ENCODE data around the gene PCDHGA1.

Gene PCDHGA1

DNA sequence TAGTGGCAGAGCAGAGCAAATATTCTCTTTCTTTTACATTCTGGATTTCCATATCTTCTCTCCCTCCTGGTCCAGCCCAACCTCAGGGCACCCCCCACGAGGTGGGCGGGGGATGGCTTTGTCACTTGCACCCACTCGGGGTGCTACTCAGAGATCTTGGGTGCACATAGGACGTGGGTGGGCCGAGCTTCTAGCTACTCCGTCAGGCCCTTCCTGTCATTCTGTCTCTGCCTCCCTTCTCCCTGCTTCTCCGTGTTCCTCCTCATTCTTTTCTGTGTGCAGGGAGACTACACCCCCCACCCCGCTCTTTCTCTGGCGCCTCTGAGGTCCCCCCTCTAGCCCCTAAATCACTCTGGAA is 178.1 kb downstream of the PCDHGA1 start:
- DNase-seq (ENCODE audit: low read depth): no peak
- H3K4me3 ChIP-seq (ENCODE audit: low read length): no peak overlapping the region
- TF ChIP-seq, protein P1, sequence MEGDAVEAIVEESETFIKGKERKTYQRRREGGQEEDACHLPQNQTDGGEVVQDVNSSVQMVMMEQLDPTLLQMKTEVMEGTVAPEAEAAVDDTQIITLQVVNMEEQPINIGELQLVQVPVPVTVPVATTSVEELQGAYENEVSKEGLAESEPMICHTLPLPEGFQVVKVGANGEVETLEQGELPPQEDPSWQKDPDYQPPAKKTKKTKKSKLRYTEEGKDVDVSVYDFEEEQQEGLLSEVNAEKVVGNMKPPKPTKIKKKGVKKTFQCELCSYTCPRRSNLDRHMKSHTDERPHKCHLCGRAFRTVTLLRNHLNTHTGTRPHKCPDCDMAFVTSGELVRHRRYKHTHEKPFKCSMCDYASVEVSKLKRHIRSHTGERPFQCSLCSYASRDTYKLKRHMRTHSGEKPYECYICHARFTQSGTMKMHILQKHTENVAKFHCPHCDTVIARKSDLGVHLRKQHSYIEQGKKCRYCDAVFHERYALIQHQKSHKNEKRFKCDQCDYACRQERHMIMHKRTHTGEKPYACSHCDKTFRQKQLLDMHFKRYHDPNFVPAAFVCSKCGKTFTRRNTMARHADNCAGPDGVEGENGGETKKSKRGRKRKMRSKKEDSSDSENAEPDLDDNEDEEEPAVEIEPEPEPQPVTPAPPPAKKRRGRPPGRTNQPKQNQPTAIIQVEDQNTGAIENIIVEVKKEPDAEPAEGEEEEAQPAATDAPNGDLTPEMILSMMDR (conservative IDR thresholded peaks at IDR 0.05; ENCODE audit: low read depth, low read length): no peak

DNA sequence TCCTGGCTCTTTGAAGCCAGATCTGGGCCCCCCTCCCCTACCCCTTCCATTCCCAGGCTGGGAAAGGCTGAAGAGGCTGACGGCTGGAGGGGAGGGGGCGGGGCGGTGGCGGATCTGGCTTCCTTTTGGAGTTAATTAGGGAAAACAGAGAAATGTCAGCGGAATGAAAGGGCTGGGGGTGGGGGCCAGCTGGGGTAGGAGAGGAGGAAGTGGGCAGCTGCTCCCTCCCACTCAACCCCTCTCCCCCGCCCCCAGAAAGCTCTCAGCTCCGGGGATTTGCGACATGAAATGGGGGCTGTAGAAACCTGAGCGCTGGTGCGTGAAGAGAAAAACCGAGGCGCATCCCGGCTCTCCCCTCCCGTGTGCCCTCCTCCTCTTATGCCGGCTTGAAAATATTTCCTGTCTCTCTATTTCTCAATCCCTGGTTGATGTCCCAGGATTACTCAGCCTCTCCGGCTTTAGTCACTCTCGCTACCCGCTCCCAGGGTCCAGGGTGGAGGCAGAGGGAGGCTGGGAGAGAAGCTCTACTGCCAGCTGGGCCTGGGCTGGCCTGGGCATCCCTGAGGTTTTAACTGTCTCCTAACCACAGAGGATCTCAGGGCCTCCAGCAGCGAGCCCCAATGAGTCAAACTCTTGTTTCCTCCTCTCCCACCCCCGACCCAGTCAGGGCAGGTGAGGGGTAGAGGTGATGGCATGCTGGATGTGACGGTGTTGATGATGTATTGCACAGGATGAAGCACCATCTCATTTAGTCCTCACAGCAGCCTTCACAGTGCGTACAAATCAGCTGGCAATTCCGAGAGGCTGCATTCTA is 178.7 kb downstream of the PCDHGA1 start:
- peak overlapping the region; percentile 36 for H3K4me3 ChIP-seq (ENCODE audit: low read length)
- DNase-seq (ENCODE audit: low read depth): no peak
- TF ChIP-seq, protein P1 (conservative IDR thresholded peaks at IDR 0.05; ENCODE audit: low read depth, low read length): no peak

DNA sequence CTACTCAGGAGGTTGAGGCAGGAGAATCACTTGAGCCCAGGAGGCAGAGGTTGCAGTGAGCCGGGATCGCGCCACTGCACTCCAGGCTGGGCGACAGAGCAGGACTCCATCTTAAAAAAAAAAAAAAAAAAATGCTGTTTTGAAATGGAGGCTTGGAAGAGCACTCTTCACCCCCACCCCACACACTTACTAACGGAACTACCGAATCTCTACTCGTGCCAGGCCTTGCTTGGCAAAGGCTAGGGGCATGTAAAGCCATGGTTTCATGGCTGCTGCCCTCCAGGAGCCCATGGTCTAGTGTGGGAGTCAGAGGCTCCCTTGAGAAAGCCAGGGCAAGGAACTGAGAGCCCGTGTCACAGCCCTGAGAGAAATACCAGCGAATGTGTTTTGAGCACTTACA is 179.8 kb downstream of the PCDHGA1 start:
- no peak for DNase-seq (ENCODE audit: low read depth)
- TF ChIP-seq, protein P1 (conservative IDR thresholded peaks at IDR 0.05; ENCODE audit: low read depth, low read length): no peak
- no peak overlapping the region for H3K4me3 ChIP-seq (ENCODE audit: low read length)

DNA sequence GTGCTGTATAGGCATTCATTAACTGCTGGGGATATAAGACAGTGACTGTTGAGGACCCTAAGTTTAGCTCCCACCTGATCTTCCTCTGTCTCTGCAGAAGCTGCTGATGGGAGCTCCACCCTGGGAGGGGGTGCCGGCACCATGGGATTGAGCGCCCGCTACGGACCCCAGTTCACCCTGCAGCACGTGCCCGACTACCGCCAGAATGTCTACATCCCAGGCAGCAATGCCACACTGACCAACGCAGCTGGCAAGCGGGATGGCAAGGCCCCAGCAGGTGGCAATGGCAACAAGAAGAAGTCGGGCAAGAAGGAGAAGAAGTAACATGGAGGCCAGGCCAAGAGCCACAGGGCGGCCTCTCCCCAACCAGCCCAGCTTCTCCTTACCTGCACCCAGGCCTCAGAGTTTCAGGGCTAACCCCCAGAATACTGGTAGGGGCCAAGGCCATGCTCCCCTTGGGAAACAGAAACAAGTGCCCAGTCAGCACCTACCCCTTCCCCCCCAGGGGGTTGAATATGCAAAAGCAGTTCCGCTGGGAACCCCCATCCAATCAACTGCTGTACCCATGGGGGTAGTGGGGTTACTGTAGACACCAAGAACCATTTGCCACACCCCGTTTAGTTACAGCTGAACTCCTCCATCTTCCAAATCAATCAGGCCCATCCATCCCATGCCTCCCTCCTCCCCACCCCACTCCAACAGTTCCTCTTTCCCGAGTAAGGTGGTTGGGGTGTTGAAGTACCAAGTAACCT is 180.7 kb downstream of the PCDHGA1 start:
- no peak for DNase-seq (ENCODE audit: low read depth)
- TF ChIP-seq, protein P1 (conservative IDR thresholded peaks at IDR 0.05; ENCODE audit: low read depth, low read length): no peak
- H3K4me3 ChIP-seq (ENCODE audit: low read length): no peak overlapping the region

DNA sequence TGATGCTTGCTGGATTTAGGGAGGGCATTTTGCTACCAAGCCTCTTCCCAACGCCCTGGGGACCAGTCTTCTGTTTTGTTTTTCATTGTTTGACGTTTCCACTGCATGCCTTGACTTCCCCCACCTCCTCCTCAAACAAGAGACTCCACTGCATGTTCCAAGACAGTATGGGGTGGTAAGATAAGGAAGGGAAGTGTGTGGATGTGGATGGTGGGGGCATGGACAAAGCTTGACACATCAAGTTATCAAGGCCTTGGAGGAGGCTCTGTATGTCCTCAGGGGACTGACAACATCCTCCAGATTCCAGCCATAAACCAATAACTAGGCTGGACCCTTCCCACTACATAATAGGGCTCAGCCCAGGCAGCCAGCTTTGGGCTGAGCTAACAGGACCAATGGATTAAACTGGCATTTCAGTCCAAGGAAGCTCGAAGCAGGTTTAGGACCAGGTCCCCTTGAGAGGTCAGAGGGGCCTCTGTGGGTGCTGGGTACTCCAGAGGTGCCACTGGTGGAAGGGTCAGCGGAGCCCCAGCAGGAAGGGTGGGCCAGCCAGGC is 181.5 kb downstream of the PCDHGA1 start:
- no peak overlapping the region for H3K4me3 ChIP-seq (ENCODE audit: low read length)
- TF ChIP-seq, protein P1 (conservative IDR thresholded peaks at IDR 0.05; ENCODE audit: low read depth, low read length): no peak

GRCh38 chr5:141512390-141512910 is 182.1 kb downstream of the PCDHGA1 start:
- no peak for DNase-seq (ENCODE audit: low read depth)
- H3K4me3 ChIP-seq (ENCODE audit: low read length): peak overlapping the region; percentile 60
- TF ChIP-seq, protein P1 (conservative IDR thresholded peaks at IDR 0.05; ENCODE audit: low read depth, low read length): peak; percentile 93

More for the DNA sequence above, 181.5 kb downstream of the PCDHGA1 start:
- no peak for DNase-seq (ENCODE audit: low read depth)

Measured in retinal pigment epithelial cell (primary cell).